Psoas muscle (tissue), 8 donors: ENCODE data around the gene RPS3. TPM values are rescaled to one million over a fixed set of nuclear protein-coding genes. Genes with fewer than 3 reads are reported as not detected.

ENCODE experiments used
- ATAC-seq, 4 donors: fragments of 200-7000 bp; cut with Tn5 transposase; one replicate each; pipeline ENCODE4 v1.9.1; 2020; ENCODE audit warnings: moderate library complexity in 3 of 4, mild to moderate bottlenecking in 2 of 4
- DNase-seq, 2 donors: peaks; one replicate each; pipeline ENCODE4 v3.0.0-alpha.2; 2020
- H3K27ac ChIP-seq: fragments of 200-600 bp; one replicate; pipeline ENCODE4 v1.8.0; 2022
- H3K27me3 ChIP-seq, 3 donors: fragments of 200-600 bp in 1 of 3; one replicate each; pipeline versions ENCODE4 v1.6.1 to v1.8.0; 2013 to 2022; ENCODE audit warnings: low read length in 2 of 3, mild to moderate bottlenecking in 2 of 3, moderate library complexity in 1 of 3; ENCODE audit not compliant: insufficient read depth in 3 of 3
- H3K36me3 ChIP-seq, 2 donors: fragments of 200-600 bp in 1 of 2; one replicate each; pipeline versions ENCODE4 v1.6.1 to v1.8.0; 2013 to 2022; ENCODE audit warnings: low read depth in 1 of 2, mild to moderate bottlenecking in 1 of 2, moderate library complexity in 1 of 2; ENCODE audit not compliant: insufficient read depth in 1 of 2
- H3K4me1 ChIP-seq: fragments of 200-600 bp; one replicate; pipeline ENCODE4 v1.8.0; 2022
- H3K4me3 ChIP-seq: fragments of 200-600 bp; one replicate; pipeline ENCODE4 v1.8.0; 2022; ENCODE audit warnings: mild to moderate bottlenecking
- H3K9me3 ChIP-seq: fragments of 200-600 bp; one replicate; pipeline ENCODE4 v1.8.0; 2022
- WGBS, 3 donors: extraction: QIAGEN DNeasy Blood & Tissue Kit; methylation state at CpG; one replicate each; pipeline versions ENCODE4 v1.1.6 to v1.1.7; 2013; 5-methylcytosine and 5-hydroxymethylcytosine counted together
- intact Hi-C, 2 donors: fragments of 100-400 bp; cut with DNase I; formaldehyde crosslinking; loops; one replicate each; pipeline versions ENCODE4 v1.11.0 to v1.14.2; 2022
- polyA plus RNA-seq, 3 donors: library from polyadenylated mRNA; stranded (reverse); fragments of 200-250 nt; gene quantifications; one replicate each; pipeline ENCODE4 v1.2.3, GENCODE V29; 2013
- total RNA-seq, 4 donors: library from RNA; stranded (reverse); fragmentation: NEBNext Ultra II Directional in 2 of 4; extraction: Animal tissue kit (Norgen Biotek cat#: 25700) in 2 of 4; gene quantifications; one replicate each; pipeline versions ENCODE4 v1.2.1 to v1.2.4, GENCODE V29; 2021 to 2023
- TF ChIP-seq, protein P1 (sequence below): fragments of 200-600 bp; IDR thresholded peaks from one replicate; pipeline ENCODE4 v1.8.0; 2022; ENCODE audit warnings: antibody characterized with exemption
- donor health status: healthy with polysubstance abuse.
- donor health status: DM: no; HTN: no; CAD: no; lungs with moderate emphysema.
- donor health status: Bipolar disorder and iron deficiency.
- donor health status: healthy.
- donor health status: DM: yes; HTN: yes; CAD: no.
- donor health status: DM: no; HTN: no; CAD: no.
- donor health status: DM: no; HTN: no; CAD: no.
- donor health status: DM: yes; HTN: yes; CAD: no.

The RPS3 gene
- total and polyA plus RNA-seq, 7 donors = 807 to 2,132 (median 1,216) TPM

- Histone ChIP-seq H3K36me3 (peaks cover 0 to under 1% of the 10 kb centered on the region in 2 donors), H3K4me3 (no peak overlapping the region), H3K4me1 (no peaks in the 10 kb centered on the region), H3K27me3 (no peaks in the 10 kb centered on the region), H3K9me3 (no peaks in the 10 kb centered on the region), H3K27ac (no peak overlapping the region)
- TF ChIP-seq, protein P1, sequence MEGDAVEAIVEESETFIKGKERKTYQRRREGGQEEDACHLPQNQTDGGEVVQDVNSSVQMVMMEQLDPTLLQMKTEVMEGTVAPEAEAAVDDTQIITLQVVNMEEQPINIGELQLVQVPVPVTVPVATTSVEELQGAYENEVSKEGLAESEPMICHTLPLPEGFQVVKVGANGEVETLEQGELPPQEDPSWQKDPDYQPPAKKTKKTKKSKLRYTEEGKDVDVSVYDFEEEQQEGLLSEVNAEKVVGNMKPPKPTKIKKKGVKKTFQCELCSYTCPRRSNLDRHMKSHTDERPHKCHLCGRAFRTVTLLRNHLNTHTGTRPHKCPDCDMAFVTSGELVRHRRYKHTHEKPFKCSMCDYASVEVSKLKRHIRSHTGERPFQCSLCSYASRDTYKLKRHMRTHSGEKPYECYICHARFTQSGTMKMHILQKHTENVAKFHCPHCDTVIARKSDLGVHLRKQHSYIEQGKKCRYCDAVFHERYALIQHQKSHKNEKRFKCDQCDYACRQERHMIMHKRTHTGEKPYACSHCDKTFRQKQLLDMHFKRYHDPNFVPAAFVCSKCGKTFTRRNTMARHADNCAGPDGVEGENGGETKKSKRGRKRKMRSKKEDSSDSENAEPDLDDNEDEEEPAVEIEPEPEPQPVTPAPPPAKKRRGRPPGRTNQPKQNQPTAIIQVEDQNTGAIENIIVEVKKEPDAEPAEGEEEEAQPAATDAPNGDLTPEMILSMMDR = no peak
- 88 to 95% (median 91%) methylated on average over 10 of the region's 10 CpGs for WGBS, 3 donors
- ATAC-seq (no peak), DNase-seq (no peak)
- intact Hi-C loops = loop anchor here in 1 of 2 donors (5.0 kb wide), 1 partner anchor 62 kb away; no protein-coding TSS in a partner anchor
These were observed 50.0 kb downstream of the RPS3 start for GRCh38 chr11:75449271-75449670.

DNA sequence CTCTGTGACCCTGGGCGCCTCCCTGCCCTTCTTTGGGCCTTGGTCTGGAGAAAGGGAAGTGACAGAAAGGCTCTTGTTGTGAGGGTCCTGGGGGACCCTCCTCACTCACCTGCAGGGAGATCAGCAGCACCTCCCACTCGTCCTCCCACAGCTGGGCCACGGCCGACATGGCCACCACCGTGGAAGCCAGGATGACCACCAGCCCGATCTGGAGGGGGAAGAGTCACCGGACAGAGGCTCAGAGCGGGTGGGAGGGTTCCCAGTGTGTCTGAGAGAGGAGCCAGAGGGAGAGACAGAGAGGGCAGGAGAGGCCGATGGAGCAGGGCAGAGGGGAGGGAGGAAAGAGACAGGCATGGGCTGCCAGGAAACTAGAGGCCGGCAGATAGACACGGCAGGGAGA lies 50.5 kb downstream of the RPS3 start:
- Histone ChIP-seq H3K4me1 (no peaks in the 10 kb centered on the region), H3K4me3 (no peak overlapping the region), H3K27ac (no peak overlapping the region), H3K27me3 (no peaks in the 10 kb centered on the region), H3K9me3 (no peaks in the 10 kb centered on the region), H3K36me3 (no peaks in the 10 kb centered on the region)
- WGBS, 3 donors = 89 to 97% (median 96%) methylated on average over 11 of the region's 11 CpGs
- intact Hi-C loops = loop anchor here in 1 of 2 donors (5.0 kb wide), 1 partner anchor 62 kb away; no protein-coding TSS in a partner anchor
- TF ChIP-seq, protein P1 = no peak
- ATAC-seq (no peak), DNase-seq (no peak)

GRCh38 chr11:75450236-75450635 lies 50.9 kb downstream of the RPS3 start:
- ATAC-seq (no peak), DNase-seq (no peak)
- WGBS, 3 donors = 86 to 96% (median 95%) methylated on average over 7 of the region's 7 CpGs
- no peaks in the 10 kb centered on the region for H3K4me1 ChIP-seq
- no peak overlapping the region for H3K27ac ChIP-seq
- no peaks in the 10 kb centered on the region for H3K27me3 ChIP-seq
- intact Hi-C loops = no loop called here
- H3K4me3 ChIP-seq = no peak overlapping the region
- no peaks in the 10 kb centered on the region for H3K36me3 ChIP-seq
- TF ChIP-seq, protein P1 = no peak
- no peaks in the 10 kb centered on the region for H3K9me3 ChIP-seq

DNA sequence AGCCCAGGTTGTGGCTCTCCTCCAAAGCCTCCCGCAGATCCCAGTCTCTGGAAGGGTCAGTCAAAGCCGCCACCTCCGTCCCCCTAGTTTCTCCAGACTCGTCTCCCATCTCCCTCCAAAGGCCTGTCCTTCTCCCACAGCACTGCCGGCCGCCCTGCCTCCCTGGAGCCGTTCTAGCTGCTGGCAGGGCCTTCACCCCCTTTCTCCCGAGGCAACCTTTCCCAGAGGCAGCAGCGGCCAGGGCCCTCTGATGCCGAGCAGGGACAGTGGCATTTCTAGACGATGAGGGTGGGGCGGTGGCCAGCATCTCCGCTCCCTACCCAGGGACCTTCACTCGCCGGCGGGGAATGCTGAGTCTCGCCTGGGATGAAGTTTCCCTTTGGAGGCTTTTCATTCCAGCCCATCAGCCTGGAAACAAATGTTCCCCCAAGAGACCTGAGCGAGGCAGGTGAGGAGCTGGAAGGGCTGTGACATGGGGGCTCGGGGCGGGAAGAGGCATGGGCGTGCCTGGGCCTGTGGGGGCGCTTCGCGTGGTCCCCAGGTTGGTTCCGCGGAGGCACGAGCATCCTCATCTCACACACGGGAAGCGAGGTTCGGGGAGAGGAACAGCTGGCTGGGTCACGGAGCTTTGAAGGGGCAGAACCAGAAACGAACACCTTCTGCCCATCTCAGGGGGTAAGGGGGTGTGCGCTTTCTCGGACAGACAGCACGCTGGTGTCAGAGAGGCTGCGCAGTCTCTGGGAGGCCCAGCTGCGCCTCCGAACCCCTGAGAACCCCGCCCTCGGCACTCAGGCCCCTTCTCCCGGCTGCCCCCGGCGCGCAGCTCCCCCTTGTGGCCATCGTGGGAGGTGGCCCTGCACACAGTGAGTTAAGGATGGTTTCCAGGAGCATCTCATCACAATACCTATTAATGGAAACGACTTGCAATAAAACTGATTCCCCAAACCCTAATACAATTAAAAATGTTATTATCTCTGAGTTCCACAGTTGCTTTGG lies 51.8 kb downstream of the RPS3 start:
- intact Hi-C loops = no loop called here
- Histone ChIP-seq H3K36me3 (no peaks in the 10 kb centered on the region), H3K4me3 (no peak overlapping the region), H3K27ac (no peak overlapping the region), H3K27me3 (no peaks in the 10 kb centered on the region), H3K4me1 (no peaks in the 10 kb centered on the region), H3K9me3 (no peaks in the 10 kb centered on the region)
- no peak for ATAC-seq
- TF ChIP-seq, protein P1 = peak; percentile 43
- DNase-seq = no peak
- 74 to 76% (median 74%) methylated on average over 43 to 46 of the region's 46 CpGs for WGBS, 3 donors
